ENCODE measurements around the gene BMP15.

- TF ChIP-seq CTCF (IDR thresholded peaks at IDR 0.05; ENCODE audit: low read depth, low read length, missing input control) (no peak), ZBTB33 (IDR thresholded peaks at IDR 0.05) (no peak), RAD21 (IDR thresholded peaks at IDR 0.05) (no peak), JUND (IDR thresholded peaks at IDR 0.05) (no peak), TAF1 (conservative IDR thresholded peaks at IDR 0.05) (no peak), ATF3 (IDR thresholded peaks at IDR 0.05) (no peak), REST (IDR thresholded peaks at IDR 0.05) (no peak), SP1 (IDR thresholded peaks at IDR 0.05) (no peak), YY1 (IDR thresholded peaks at IDR 0.05) (no peak), GABPA (IDR thresholded peaks at IDR 0.05 in 1 of 2, conservative IDR thresholded peaks at IDR 0.05 in 1 of 2) (no peak)
These were observed 31.9 kb downstream of the BMP15 start for GRCh38 chrX:50942471-50942870.
